ENCODE results near the gene PIGT. TPM values are rescaled to one million over a fixed set of nuclear protein-coding genes. Genes with fewer than 3 reads are reported as not detected.

Gene PIGT
- total and polyA plus RNA-seq, 2 experiments from 2014 or later = 48.4 to 63.1 TPM

DNA sequence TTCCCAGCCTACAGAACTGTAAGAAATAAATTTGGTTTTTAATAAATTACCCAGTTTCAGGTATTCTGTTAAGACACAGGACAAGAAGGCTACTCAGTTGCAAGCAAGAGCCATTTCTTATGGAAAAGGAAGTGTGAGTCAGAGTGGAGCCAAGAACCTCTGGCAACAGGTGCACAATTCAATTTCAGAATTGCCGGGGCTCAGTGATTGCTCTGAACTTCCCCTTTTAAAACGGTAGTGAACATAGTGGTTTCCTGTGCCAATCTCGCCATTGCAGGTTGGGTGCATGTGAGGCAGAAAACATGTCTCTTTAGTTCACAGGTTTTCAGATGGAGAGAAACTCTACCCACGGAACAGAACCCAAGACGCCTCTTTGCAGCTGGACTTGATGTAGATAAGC is 16.4 kb downstream of the PIGT start (continued):
- TF ChIP-seq ZNF462 (CRISPR knock-in tag; IDR thresholded peaks at IDR 0.05) = no peak

DNA sequence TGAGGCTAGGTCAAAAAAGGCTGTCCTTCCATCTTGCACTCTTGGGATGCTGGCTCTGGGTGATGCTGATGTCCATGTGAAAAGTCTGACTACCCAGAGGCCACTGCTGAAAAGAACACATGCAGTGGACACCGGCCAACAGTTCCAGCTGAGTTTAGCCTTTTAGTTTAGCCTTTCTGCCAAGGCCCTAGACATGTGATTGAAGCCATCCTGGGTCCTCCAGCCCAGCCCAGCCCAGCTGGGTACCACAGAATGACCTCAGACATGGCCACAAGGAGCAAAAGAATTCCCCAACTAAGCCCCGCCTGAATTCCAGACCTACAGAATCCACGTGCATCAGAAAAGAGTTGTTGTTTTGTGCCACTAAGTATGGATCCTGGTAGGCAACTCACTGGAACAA is 17.4 kb downstream of the PIGT start:
- TF ChIP-seq EZH2phosphoT487 (IDR thresholded peaks at IDR 0.05; ENCODE audit: unreplicated experiment) = no peak
- TF ChIP-seq EZH2 (IDR thresholded peaks at IDR 0.05; ENCODE audit: low read depth, unreplicated experiment) = no peak
- no peak for TF ChIP-seq ZNF114 (CRISPR knock-in tag; IDR thresholded peaks at IDR 0.05)
- 0 out of 2 replicates have a peak, but pooled peaks cover 2% of the 10 kb centered on the region for H3F3A ChIP-seq (replicated peaks; ENCODE audit: low read depth)
- no peak overlapping the region for H3K4me2 ChIP-seq
- Mint-ChIP-seq H3K4me1 (no peaks in the 10 kb centered on the region; the same call in 1 of the 3 replicates), H3K9me3 (no peaks in the 10 kb centered on the region), H3K36me3 (ENCODE audit: low read depth) (peaks cover 6% of the 10 kb centered on the region; the same call in 2 of the 3 replicates), H3K4me3 (no peak overlapping the region), H3K27me3 (ENCODE audit: insufficient read depth, low read depth, poor library complexity) (no peaks in the 10 kb centered on the region), H3K27ac (no peak overlapping the region)
- H3K4me1 ChIP-seq (ENCODE audit: insufficient read depth) = no peaks in the 10 kb centered on the region
- H3K4me3 ChIP-seq = no peak overlapping the region
- H3K9me2 ChIP-seq (ENCODE audit: insufficient read depth) = no peaks in the 10 kb centered on the region
- ATAC-seq (peak; percentile 16; the same call in 2 of the 3 replicates), DNase-seq (ENCODE audit: low spot score) (peak; percentile 60)
- H4K20me1 ChIP-seq (replicated peaks; ENCODE audit: insufficient read depth) = no peaks in the 10 kb centered on the region
- no peaks in the 10 kb centered on the region for H3K27me3 ChIP-seq (ENCODE audit: insufficient read depth)
- no peaks in the 10 kb centered on the region for H3K36me3 ChIP-seq (ENCODE audit: insufficient read depth)
- no peak overlapping the region for H3K27ac ChIP-seq (ENCODE audit: low read depth)
- H3K79me2 ChIP-seq (replicated peaks; ENCODE audit: insufficient read depth) = no peaks in the 10 kb centered on the region
- H2AFZ ChIP-seq = no peak overlapping the region

GRCh38 chr20:45433976-45434375 is 18.0 kb downstream of the PIGT start:
- DNase-seq (ENCODE audit: low spot score) = no peak
- H3K27ac Mint-ChIP-seq = no peak overlapping the region
- peaks cover 6% of the 10 kb centered on the region; the same call in 2 of the 3 replicates for H3K36me3 Mint-ChIP-seq (ENCODE audit: low read depth)
- TF ChIP-seq NANOG (IDR thresholded peaks at IDR 0.05; ENCODE audit: borderline replicate concordance) (no peak), CTCF (conservative IDR thresholded peaks at IDR 0.05; ENCODE audit: low read depth in 2 of 2) (no peak), ZNF331 (CRISPR knock-in tag; IDR thresholded peaks at IDR 0.05; ENCODE audit: low read depth) (no peak)

More at GRCh38 chr20:45433976-45434375, 18.0 kb downstream of the PIGT start:
- H3K9me3 Mint-ChIP-seq = no peaks in the 10 kb centered on the region
- H3K4me1 Mint-ChIP-seq = no peaks in the 10 kb centered on the region; the same call in 1 of the 3 replicates
- Histone ChIP-seq H3F3A (replicated peaks; ENCODE audit: low read depth) (0 out of 2 replicates have a peak, but pooled peaks cover 2% of the 10 kb centered on the region), H3K36me3 (ENCODE audit: insufficient read depth) (no peaks in the 10 kb centered on the region), H3K9me2 (ENCODE audit: insufficient read depth) (no peaks in the 10 kb centered on the region), H3K27me3 (ENCODE audit: insufficient read depth) (no peaks in the 10 kb centered on the region), H4K20me1 (replicated peaks; ENCODE audit: insufficient read depth) (no peaks in the 10 kb centered on the region), H3K79me2 (replicated peaks; ENCODE audit: insufficient read depth) (no peaks in the 10 kb centered on the region), H3K27ac (ENCODE audit: low read depth) (no peak overlapping the region), H2AFZ (no peak overlapping the region), H3K4me1 (ENCODE audit: insufficient read depth) (no peaks in the 10 kb centered on the region), H3K4me2 (no peak overlapping the region), H3K4me3 (no peak overlapping the region)
- no peaks in the 10 kb centered on the region for H3K27me3 Mint-ChIP-seq (ENCODE audit: insufficient read depth, low read depth, poor library complexity)
- no peak overlapping the region for H3K4me3 Mint-ChIP-seq
- ATAC-seq = no peak

All from GM23338 (cell line).